GM19467 (cell line): ENCODE measurements around the gene SCN2A.

Experiments used
- ATAC-seq: cut with Tn5 transposase; IDR thresholded peaks from one replicate; pipeline ENCODE4 v1.9.1; 2021; ENCODE audit warnings: mild to moderate bottlenecking, moderate library complexity; ENCODE audit not compliant: unreplicated experiment

The SCN2A gene

DNA sequence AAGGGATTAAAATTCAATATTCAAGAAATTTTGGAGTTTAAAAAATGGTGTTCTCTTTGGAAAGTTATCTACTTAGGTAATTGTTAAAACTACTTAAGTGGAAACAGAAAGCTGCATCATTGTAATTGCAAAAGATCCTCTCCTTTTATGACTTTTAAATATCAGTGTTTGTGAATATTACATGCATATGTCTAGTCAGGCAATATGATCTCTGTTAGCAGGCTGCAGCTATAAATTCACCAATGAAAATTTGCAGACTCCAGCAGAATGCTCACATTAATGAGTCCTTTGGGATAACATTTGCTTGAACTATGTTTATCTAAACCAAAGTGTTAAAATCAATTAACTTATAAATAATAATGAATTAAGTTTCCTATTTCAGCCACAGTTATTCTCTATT is 171.1 kb downstream of the SCN2A start:
- no peak for ATAC-seq

DNA sequence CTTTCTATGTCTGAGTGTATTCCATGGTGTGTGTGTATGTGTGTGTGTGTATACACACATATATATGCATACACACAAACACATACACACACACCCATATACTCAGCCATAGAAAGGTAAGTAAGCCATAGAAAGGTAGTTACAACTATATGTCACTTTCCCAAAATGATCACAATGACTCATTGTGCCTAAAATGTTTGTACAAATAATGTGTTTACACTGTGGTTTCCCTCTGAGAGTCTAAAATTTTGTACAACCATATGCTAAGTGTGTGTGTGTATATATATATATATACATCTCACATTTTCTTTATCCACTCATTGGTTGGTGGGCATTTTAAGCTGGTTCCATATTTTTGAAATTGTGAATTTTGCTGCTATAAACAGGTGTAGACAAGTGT is 175.0 kb downstream of the SCN2A start:
- no peak for ATAC-seq

DNA sequence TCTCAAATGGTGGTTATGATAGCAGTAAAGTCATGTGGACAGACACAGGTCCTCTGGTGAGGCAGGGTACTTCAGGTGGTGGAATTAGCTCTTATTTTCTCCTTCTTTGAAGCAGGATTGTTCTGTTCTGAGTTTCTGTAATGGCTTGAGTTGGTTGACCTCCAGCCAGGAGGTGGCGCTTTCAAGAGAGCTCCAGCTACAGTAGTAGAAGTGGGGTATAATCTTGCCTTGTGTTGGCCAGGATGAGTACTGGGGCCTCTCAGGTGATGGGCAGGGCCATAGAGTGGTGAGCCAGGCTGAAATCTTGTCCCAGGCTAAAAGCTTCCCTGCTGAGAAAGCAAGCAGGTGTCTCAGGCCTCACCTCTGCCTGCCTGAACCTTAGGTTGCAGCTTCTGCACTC is 177.8 kb downstream of the SCN2A start:
- ATAC-seq, result no peak

DNA sequence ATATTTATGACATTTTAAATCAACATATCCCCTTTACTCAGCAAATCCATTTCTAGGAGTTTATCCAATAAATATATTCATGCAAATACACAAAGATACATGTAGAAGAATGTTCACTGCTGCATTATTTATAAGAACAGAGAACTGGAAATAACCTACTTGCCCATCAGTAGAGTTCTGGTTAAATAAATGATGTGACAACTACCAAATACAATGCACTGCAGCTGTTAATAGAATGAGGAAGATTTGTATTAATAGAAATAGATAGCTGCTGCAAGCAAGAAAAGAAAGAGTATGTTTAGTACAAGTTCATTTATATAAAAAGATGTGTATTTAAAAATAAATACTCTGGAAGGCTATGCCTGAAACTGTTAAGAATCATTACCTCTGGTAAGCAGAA is 181.0 kb downstream of the SCN2A start:
- ATAC-seq, result no peak

DNA sequence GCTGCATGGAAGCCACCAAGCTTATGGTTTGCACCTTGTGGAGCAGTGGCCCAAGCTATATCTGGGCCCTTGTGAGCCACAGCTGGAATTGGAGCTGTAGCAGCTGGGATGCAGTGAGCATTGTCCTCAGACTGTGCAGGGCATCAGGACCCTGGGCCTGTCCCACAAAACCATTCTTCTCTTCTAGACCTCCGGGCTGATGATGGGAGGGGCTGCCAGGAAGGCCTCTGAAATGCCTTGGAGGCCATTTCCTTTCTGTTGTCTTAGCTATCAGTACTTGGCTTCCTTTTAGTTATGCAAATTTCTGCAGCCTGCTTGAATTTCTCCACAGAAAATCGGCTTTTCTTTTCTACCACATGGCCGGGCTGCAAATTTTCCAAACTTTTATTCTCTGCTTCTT is 183.9 kb downstream of the SCN2A start:
- ATAC-seq, result no peak

DNA sequence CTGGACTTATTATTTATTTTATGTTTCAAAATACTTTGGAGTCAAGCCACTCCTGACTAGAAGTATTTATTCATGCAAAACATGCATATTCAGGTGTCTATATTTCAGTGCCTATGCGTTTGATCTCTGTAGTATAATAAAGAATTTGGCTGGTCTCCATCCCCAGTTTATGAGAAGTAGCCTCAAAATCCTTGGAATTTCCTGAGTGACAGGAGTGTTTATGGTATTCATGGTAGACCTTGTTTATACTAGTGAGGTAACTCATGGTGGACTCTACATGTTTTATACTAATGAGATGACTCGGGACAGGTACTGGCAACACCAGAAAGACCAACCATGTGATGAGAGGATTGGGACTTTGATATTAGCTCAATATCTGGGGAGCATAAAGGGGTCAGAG is 186.3 kb downstream of the SCN2A start:
- no peak for ATAC-seq

DNA sequence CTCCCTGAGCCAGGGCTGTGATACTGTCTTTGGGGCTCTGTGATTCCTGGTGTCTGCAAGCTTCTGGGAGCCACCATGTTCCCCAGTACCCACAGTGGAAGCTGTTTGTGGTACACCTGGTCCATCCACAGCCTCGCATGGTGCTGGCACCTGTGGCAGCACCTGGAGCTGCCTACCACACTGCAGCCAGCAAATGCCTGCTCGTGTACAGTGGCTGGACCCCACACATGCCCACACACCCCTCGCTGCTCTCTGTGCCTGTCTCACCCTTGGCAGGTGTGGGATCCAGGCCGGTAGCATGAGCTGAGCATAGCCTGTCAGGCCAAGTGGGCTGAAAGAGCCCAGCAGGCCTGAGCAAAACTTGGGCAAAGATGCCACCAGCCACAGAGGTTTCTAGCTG is 188.5 kb downstream of the SCN2A start:
- ATAC-seq, result no peak

DNA sequence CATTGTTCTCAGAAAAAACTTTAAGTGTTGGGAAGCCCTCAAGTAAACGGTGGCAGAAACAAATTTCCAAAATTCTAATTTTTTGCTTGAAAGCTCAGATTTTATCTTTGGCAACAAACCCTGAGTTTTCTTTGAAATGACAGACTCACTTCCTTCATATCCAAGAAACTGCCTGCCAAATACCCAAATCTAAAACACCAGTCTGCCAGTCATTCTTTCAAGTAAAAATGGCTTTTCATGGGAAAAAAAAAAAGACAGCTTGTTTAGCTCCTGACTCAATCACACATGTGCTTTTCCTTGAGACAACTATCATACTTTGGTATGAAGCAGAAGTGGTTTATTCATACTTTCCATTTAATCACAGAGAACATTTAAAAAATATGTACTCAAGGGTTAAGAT is 189.7 kb downstream of the SCN2A start:
- no peak for ATAC-seq

DNA sequence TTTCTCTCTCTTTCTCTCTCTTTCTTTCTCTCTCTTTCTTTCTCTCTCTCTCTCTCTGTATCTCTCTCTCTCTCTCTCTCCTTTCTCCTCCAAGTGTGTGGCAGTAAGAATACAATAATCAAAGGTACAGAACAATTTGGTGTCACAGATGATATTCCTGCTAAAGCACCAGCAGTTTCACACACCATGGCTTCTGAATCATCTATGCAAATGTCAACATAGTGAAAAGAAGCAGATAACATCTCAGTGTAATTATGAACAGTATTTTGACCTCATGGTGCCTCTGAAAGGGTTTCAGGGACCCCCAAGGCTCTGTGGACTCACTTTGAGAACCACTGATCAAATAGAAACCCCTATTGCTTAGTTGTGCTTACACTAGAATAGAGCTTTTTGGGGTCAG is 191.8 kb downstream of the SCN2A start:
- no peak for ATAC-seq

DNA sequence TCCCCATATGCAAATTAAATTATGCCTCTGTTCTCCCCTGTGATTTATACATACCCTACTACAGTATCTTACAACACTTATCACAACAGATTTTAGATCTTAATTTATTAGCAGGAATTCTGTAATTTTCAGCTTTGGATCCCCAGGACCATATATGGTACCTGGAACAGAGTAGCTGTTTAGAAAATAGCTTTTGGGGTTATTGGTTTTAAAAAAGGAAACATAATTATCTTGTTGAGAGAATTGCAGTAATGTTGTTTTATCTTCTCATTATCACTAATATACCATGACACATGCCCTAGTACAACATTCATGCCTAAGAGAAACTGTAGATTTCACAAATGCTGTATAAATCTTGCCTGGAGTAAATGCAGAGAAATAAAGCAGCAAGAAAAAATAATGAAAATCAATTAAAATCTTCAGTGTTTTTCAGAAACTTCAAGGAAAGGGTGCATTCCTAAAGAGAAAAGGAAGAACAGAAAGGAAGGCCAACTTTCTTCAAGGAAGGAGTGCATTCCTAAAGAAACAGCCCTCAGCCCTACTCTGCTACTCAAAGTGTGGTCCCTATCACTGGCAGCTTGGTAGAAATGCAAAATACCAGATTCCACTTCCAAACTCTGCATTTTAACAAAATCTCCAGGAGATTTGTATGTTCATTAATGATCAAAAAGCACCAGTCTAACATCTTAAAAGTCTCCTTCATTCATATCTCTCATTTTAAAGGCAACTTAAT is 193.2 kb downstream of the SCN2A start:
- no peak for ATAC-seq

DNA sequence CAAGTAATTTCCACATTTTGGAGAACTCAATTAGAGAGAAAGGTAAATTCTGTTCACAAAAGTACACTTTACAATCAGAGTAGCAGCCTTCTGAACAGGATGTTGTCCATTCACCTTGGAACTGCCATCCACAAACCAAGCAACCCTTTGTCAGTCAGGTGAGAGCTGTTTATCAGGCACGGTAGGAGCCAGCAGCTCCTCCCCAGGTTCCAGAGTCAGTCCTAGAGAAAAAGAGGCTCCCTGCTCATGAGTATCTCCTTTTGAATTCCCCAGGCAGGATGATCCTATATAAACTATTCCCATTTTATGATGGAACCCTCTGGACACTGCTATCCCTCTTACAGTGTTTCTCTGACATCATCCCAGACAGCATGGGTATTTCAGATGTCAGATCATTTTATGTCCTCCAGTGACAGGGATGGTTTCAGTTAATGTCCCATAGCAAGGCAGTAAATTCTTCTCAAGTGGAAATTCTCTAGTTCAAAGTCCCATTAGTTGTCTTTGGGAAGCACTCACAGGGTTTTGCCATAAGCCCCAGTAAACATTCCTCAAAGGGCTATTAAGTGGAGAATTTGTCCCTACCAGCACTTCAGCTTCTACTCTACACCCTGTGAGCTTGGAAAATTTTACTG is 195.8 kb downstream of the SCN2A start:
- ATAC-seq, result no peak

DNA sequence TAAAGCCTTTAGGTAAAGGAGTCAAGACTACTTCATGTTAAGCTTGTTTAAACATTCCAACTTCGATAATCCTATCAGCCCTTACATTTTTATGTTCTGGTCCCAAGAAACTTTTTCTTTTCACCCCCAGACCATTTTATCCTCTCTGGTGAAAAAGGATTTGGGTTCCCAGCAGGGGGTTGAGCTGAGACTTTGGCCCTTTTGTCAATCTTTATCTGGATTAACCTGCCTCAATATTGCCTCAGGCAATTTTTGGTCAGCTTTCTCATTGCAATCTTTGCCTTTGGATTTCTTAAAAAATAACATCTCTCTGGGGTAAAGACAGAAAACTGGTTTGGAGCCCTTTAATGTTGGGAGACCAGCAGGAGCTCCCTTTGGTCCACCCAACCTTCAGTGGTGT is 196.4 kb downstream of the SCN2A start:
- no peak for ATAC-seq

DNA sequence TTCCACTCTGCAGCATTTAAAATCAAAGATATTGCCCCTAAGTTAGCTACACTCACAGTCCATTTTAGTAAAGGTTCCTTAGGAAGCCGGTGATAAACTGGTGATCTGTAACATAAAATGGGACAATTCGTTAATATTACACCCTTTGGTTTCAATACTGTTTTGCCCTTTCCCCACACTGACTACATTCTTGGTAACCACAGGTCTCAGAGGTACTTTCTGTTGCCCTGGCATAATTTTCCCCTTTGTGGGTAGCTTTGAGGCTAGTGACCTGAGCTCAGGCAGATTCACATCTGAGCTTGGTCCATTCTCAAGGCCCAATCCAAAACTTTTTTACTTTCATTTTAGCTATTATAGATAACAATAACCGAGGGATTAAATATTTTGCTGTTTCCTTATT is 197.3 kb downstream of the SCN2A start:
- no peak for ATAC-seq

DNA sequence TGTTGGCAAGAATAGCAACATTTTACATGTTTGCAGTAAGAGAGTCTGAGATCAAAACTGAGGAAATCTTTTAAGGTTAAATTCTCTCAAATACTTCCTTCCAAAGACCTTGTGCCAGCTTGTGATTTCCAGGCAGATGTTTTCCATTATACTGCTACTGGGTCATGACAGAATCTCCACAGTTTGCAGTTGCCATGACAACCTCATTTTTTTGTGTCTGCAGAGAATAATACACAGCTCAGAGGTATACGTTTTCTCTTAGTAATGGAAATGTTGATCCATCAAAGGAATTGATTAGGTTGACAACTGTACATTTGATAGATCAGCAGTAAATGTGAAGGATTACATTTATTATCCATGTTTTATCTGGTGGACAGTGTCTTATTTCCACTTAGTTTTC is 201.2 kb downstream of the SCN2A start:
- no peak for ATAC-seq
